Measurements from ENCODE around the gene MYMK. TPM values are rescaled to one million over a fixed set of nuclear protein-coding genes. Genes with fewer than 3 reads are reported as not detected.

Gene MYMK
- total RNA-seq, 1 experiment from 2014 or later = not detected

- no peak for DNase-seq (ENCODE audit: low read depth in 1 of 2, low spot score in 2 of 2)
- no peaks in the 10 kb centered on the region for H3K36me3 ChIP-seq
- no peaks in the 10 kb centered on the region for H3K9me3 ChIP-seq (replicated peaks)
- no peak overlapping the region for H3K27ac ChIP-seq
- peaks cover 9% of the 10 kb centered on the region for H3K27me3 ChIP-seq (replicated peaks)
- no peaks in the 10 kb centered on the region for H3K4me1 ChIP-seq (replicated peaks)
- no peak overlapping the region for H3K4me3 ChIP-seq
Observed at GRCh38 chr9:133523106-133523505, 1.7 kb downstream of the MYMK start.

GRCh38 chr9:133522073-133522910, 2.5 kb downstream of the MYMK start:
- H3K4me1 ChIP-seq (replicated peaks) = no peaks in the 10 kb centered on the region
- no peak overlapping the region for H3K4me3 ChIP-seq
- H3K9me3 ChIP-seq (replicated peaks) = no peaks in the 10 kb centered on the region
- no peaks in the 10 kb centered on the region for H3K36me3 ChIP-seq
- H3K27me3 ChIP-seq (replicated peaks) = peaks cover 8% of the 10 kb centered on the region; the same call in 1 of the 2 replicates
- DNase-seq (ENCODE audit: low read depth in 1 of 2, low spot score in 2 of 2) = no peak
- H3K27ac ChIP-seq = no peak overlapping the region

DNA sequence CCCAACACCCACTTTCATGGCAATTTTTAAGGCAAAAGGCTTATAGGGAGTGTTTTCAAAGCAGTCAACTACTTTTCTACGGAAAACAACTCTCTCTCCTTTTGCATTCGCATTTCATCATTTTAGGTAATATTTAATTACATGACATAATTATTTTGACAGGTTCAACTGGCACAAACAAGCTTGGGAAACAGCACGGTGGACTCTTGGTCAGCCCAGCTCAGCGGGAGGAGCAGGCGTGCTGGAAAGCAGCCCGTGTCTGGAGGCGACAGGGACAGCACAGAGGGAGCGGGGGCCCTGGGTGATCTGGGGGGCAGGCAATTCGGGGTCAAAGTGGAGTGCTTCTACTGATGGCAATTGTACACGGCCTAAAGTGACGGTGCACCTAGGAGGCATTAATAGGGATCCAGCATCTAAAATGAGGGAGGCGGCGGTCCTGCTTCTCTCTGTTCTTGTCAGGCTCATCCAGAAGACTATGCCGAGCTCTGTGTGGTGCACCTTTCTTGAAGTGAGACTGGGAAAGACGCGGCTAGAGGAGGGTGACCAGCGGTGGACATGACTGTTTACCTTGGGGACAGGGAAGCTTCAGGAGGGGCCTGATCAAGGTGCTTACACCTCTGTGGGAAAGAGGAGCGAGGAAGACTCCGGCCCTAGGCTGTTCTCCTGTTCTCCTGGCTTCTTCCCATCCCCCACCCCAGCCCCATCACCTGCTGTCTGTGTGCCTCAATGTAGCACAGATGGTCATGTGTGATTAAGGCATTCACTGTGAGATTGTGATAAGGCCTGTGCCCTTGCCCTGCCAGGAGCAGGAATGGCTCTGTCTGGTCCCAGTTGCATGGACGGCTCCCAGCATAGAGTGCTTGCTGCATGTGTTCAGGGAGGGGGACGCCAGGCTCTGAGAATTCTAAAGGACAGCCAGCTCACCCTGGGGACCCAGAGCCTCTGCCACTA, 3.4 kb downstream of the MYMK start:
- no peak overlapping the region for H3K27ac ChIP-seq
- no peak overlapping the region for H3K4me3 ChIP-seq

GRCh38 chr9:133520121-133520835, 4.5 kb downstream of the MYMK start:
- Histone ChIP-seq H3K27ac (no peak overlapping the region), H3K4me3 (no peak overlapping the region), H3K4me1 (replicated peaks) (no peaks in the 10 kb centered on the region), H3K36me3 (no peaks in the 10 kb centered on the region), H3K27me3 (replicated peaks) (no peaks in the 10 kb centered on the region), H3K9me3 (replicated peaks) (no peaks in the 10 kb centered on the region)
- no peak for DNase-seq (ENCODE audit: low read depth in 1 of 2, low spot score in 2 of 2)

More for the DNA sequence above, 3.4 kb downstream of the MYMK start:
- H3K36me3 ChIP-seq = no peaks in the 10 kb centered on the region
- no peaks in the 10 kb centered on the region for H3K4me1 ChIP-seq (replicated peaks)
- no peaks in the 10 kb centered on the region for H3K27me3 ChIP-seq (replicated peaks)
- H3K9me3 ChIP-seq (replicated peaks) = no peaks in the 10 kb centered on the region
- no peak for DNase-seq (ENCODE audit: low read depth in 1 of 2, low spot score in 2 of 2)

DNA sequence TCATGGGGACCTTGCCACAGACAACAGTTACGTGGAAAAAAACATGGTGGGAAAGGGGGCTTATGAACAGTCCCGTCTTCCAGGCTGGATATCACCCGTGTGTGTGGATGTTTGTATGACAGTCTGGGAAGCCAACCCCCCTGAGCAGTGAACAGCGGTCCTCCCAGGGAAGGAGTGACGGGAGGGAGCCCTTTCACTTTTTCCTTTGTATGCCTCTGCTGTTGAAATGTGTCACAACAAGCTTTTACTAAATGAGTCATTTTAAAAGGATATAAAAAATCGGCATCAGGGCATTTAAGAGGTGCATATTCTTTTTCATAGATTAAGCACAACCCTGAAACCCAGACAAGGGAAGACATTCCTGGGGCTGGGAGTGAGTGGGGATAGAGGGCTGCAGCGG, 5.1 kb downstream of the MYMK start:
- Histone ChIP-seq H3K36me3 (no peaks in the 10 kb centered on the region), H3K4me3 (no peak overlapping the region), H3K9me3 (replicated peaks) (no peaks in the 10 kb centered on the region), H3K27ac (no peak overlapping the region), H3K4me1 (replicated peaks) (no peaks in the 10 kb centered on the region), H3K27me3 (replicated peaks) (no peaks in the 10 kb centered on the region)
- no peak for DNase-seq (ENCODE audit: low read depth in 1 of 2, low spot score in 2 of 2)

DNA sequence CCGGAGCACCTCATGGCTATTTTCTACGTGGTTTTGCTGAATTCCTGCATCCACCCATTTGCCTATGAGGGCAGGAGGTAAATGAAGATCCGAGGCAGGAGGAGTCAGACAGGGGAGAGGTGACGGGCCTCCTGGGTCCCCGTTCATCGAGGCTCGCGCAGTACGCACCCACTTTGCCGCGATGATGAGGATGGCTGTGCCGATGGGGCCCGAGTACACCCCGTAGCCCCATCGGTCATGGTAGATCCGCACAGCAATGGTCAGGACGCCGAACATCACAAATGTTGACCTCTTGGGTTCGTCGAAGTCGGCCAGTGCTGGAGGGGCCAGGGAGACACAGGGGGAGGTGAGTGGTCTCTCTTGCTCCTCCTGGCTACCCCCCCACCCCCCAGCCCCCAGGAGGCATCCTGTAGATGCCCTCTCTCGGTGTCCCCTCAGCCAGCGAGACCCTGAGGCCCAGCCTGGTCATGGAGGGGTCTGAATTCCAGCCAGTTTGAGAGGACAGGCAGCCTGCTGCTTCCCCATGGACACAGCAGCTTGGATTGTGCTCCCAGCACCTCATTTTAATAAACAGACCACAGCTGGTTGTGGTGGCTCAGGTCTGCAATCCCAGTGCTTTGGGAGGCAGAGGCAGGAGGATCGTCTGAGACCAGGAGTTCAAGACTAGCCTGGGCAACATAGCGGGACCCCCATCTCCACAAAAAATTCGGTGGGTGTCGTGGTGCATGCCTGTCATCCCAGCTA, 5.9 kb downstream of the MYMK start:
- Histone ChIP-seq H3K27ac (no peak overlapping the region), H3K4me1 (replicated peaks) (no peaks in the 10 kb centered on the region), H3K9me3 (replicated peaks) (no peaks in the 10 kb centered on the region), H3K27me3 (replicated peaks) (no peaks in the 10 kb centered on the region), H3K4me3 (no peak overlapping the region), H3K36me3 (no peaks in the 10 kb centered on the region)
- DNase-seq (ENCODE audit: low read depth in 1 of 2, low spot score in 2 of 2) = no peak

- Histone ChIP-seq H3K27me3 (replicated peaks) (no peaks in the 10 kb centered on the region), H3K4me3 (no peak overlapping the region), H3K36me3 (no peaks in the 10 kb centered on the region), H3K9me3 (replicated peaks) (no peaks in the 10 kb centered on the region), H3K4me1 (replicated peaks) (no peaks in the 10 kb centered on the region), H3K27ac (no peak overlapping the region)
- DNase-seq (ENCODE audit: low read depth in 1 of 2, low spot score in 2 of 2) = no peak
Observed at GRCh38 chr9:133518200-133518599, 6.6 kb downstream of the MYMK start.

DNA sequence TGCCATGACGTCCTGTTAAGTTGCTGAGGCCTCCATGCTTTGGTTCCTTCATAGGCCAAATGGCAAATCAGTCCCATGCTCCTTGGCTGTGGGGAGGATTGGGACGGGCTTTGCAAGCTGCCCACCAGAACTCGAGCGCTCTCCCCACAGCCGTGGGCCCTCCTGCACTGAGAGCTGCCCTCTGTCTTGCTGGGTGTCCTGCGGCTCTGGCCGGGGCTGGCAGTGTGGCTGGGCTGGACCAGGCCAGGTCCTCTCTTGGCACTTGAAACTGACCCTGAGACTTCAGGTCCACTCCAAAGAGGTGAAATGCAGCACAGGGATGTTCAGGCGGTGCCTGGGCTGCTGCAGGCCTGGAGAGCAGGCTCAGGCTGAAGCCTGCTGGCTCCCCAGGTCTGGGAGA, 7.0 kb downstream of the MYMK start:
- Histone ChIP-seq H3K27ac (no peak overlapping the region), H3K4me3 (no peak overlapping the region), H3K4me1 (replicated peaks) (no peaks in the 10 kb centered on the region), H3K9me3 (replicated peaks) (no peaks in the 10 kb centered on the region), H3K27me3 (replicated peaks) (no peaks in the 10 kb centered on the region), H3K36me3 (no peaks in the 10 kb centered on the region)
- no peak for DNase-seq (ENCODE audit: low read depth in 1 of 2, low spot score in 2 of 2)

GRCh38 chr9:133516961-133517350, 7.8 kb downstream of the MYMK start:
- no peaks in the 10 kb centered on the region for H3K36me3 ChIP-seq
- no peak overlapping the region for H3K4me3 ChIP-seq
- no peaks in the 10 kb centered on the region for H3K4me1 ChIP-seq (replicated peaks)
- no peaks in the 10 kb centered on the region for H3K27me3 ChIP-seq (replicated peaks)
- H3K27ac ChIP-seq = no peak overlapping the region
- no peaks in the 10 kb centered on the region for H3K9me3 ChIP-seq (replicated peaks)
- no peak for DNase-seq (ENCODE audit: low read depth in 1 of 2, low spot score in 2 of 2)

GRCh38 chr9:133516256-133516960, 8.4 kb downstream of the MYMK start:
- Histone ChIP-seq H3K27me3 (replicated peaks) (no peaks in the 10 kb centered on the region), H3K4me1 (replicated peaks) (no peaks in the 10 kb centered on the region), H3K27ac (no peak overlapping the region), H3K36me3 (no peaks in the 10 kb centered on the region), H3K4me3 (no peak overlapping the region), H3K9me3 (replicated peaks) (no peaks in the 10 kb centered on the region)
- no peak for DNase-seq (ENCODE audit: low read depth in 1 of 2, low spot score in 2 of 2)

GRCh38 chr9:133515615-133516255, 9.0 kb downstream of the MYMK start:
- Histone ChIP-seq H3K4me1 (replicated peaks) (no peaks in the 10 kb centered on the region), H3K9me3 (replicated peaks) (no peaks in the 10 kb centered on the region), H3K27ac (no peak overlapping the region), H3K4me3 (no peak overlapping the region), H3K36me3 (no peaks in the 10 kb centered on the region), H3K27me3 (replicated peaks) (no peaks in the 10 kb centered on the region)
- no peak for DNase-seq (ENCODE audit: low read depth in 1 of 2, low spot score in 2 of 2)

DNA sequence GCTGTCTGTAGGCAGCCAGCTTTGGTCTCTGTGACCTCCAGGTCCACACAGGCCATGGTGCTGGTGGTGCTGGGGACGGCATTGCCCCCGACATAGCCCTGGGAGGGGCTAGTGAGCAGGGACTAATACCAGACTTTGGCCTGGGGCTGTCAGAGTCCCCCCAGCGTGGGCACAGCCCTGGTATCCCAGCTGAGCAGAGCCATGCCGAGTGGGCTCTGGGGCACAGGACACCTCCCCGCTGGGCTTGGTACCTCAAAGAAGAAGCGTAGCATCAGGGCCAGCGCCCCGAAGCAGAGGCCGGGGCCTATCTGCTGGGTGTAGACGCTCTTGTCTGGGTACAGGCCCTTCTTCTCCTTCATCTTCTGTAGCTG, 9.5 kb downstream of the MYMK start:
- H3K27ac ChIP-seq = no peak overlapping the region
- H3K27me3 ChIP-seq (replicated peaks) = no peaks in the 10 kb centered on the region
- H3K4me1 ChIP-seq (replicated peaks) = no peaks in the 10 kb centered on the region
- no peak for DNase-seq (ENCODE audit: low read depth in 1 of 2, low spot score in 2 of 2)
- H3K4me3 ChIP-seq = no peak overlapping the region
- no peaks in the 10 kb centered on the region for H3K36me3 ChIP-seq
- H3K9me3 ChIP-seq (replicated peaks) = no peaks in the 10 kb centered on the region

Measured in SJSA1 (cell line).